Measurements from ENCODE around the gene ERBIN.

- TF ChIP-seq CTCF (conservative IDR thresholded peaks at IDR 0.05), result no peak
- no peak for TF ChIP-seq ZFX (IDR thresholded peaks at IDR 0.05)
These were observed 44.1 kb upstream of the ERBIN start for GRCh38 chr5:65882278-65882677.
